GM10266 (cell line): ENCODE measurements around the gene KCNMB2.

Experiments used
- DNase-seq: peaks from one replicate; pipeline ENCODE4 v3.0.0; 2012; ENCODE audit errors: extremely low spot score
- TF ChIP-seq, protein P1 (sequence below): IDR thresholded peaks from 2 replicates; pipeline ENCODE4 v1.5.1; 2012; ENCODE audit warnings: mild to moderate bottlenecking, low read depth; ENCODE audit not compliant: control insufficient read depth, insufficient read depth; ENCODE audit errors: missing control alignments

The KCNMB2 gene

DNA sequence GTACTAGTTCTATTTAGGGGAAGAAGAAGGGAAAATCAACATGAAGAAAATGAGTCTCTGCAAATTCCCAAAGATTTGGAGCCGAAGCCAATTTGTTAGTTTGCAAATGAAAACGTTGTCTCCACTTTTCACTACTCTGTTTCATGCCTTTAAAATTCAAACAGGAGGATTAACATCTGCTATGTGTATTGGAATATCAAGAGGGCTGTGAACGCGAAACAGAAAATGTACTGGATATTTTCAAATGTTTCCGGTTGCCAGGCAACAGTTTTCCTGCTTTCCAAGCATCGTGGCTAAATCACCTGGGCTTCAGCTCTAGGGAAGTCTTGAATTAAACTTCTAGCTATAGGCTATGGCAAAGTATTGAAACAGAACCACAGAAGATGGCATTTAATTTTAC, 172.8 kb downstream of the KCNMB2 start:
- TF ChIP-seq, protein P1, sequence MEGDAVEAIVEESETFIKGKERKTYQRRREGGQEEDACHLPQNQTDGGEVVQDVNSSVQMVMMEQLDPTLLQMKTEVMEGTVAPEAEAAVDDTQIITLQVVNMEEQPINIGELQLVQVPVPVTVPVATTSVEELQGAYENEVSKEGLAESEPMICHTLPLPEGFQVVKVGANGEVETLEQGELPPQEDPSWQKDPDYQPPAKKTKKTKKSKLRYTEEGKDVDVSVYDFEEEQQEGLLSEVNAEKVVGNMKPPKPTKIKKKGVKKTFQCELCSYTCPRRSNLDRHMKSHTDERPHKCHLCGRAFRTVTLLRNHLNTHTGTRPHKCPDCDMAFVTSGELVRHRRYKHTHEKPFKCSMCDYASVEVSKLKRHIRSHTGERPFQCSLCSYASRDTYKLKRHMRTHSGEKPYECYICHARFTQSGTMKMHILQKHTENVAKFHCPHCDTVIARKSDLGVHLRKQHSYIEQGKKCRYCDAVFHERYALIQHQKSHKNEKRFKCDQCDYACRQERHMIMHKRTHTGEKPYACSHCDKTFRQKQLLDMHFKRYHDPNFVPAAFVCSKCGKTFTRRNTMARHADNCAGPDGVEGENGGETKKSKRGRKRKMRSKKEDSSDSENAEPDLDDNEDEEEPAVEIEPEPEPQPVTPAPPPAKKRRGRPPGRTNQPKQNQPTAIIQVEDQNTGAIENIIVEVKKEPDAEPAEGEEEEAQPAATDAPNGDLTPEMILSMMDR, result no peak
- DNase-seq, result no peak

DNA sequence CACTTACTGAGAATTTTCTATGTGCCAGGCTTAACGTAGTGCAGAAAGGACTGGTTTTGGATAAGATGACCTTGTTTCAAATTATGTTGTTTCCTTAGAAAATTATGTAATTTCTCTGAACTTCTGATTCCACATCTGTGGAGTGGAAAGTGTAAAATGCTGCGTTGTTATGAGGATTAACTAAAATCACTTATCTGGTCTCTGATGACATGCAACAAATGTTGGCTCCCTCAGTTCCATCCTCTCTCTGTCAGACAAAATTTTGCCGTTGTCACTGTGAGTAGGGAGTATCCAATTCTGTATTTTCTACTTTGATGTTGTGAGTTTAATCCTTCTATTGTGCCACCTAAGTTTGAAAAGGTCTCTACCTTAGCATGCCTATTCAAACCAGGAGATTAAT, 175.5 kb downstream of the KCNMB2 start:
- DNase-seq, result no peak
- TF ChIP-seq, protein P1, result no peak

DNA sequence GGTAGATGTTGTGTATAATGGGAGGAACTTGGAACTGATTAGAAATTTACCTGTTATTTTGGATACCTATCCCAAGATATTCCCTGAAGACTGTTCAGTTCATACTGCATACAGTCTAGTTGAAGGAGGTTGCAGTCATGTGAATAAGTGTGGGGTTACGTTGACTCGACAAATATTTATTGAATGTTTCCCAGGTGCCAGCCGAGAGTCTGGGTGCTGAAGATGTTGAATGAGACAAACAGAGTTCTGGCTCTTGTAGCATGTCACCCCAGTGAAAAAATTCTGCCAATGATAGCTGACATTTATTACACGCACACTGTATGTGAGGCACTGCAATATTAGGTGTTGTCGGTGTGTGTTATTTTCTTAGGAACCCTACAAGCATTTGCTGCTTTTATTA, 176.0 kb downstream of the KCNMB2 start:
- DNase-seq, result no peak
- TF ChIP-seq, protein P1, result no peak

DNA sequence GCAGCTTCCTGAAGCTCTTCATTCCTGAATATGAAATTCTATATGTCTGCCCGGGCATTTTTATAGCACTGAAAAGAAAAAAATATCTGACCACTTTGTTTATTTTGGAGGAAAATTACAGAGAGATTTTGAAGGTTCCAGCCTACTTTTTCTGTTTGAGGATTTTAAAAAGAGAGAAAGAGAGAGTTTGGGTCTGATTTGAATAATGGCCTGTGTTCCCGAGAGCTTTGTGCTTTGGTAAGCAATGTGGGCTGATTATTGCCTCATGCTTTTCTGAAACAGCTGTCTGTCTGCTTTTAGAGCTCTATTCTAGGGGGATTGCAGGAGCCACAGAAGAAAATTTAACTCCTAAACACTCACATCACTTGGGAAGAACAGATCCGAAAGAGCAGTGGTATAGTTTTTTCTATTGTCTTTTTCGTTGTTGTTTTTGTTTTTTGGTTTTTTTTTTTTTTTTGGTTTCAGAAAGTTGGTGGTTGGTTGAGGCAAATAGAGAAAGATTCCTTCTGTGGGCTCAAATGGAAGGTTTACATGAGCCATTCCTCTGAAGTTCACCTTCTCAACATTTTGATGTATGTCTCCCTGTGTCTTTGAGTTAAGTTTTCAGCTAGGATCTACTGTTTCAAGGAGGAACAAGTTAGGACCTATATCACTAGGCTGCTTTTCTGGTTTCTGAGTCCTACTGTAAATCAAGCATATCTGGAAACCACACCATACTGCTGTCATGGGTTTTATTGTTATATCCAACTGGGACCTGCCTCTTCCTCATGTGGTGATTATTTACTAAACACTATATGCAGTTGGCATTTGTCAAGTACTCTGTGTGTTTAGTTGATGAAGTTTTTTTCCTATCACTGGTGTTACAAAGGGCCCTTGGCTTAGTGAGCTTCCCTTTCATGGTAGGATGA, 178.9 kb downstream of the KCNMB2 start:
- TF ChIP-seq, protein P1, result no peak
- DNase-seq, result peak; percentile 38

DNA sequence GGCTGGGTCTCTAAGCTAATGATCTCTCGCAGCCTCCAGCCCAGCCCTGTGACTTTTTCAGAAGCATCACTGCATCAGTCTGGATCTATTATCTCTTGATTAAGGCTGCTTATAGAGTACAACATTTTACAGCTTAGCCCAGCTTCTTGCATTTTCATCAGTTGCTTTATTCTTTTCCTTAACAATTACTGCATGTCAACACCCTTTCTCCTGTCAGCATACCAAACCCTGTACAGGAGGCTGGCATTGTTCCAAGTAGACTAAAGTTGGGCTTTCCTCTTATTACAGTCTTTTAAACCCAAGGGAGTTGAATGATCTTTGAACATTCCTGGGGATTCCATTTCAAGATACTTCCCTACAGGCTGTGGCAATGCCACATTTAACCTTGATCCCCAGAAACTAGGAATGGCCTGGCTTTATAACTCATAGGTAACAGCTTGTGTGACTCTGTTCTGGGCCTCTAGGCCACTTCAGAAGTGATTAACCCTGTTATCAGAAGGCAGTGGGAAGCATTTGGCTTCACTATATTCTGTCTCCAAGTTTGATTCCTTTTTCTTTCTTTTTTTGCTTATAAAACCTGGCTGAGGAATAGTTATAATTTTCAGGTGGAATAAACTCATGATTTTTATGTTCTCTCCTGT, 182.9 kb downstream of the KCNMB2 start:
- TF ChIP-seq, protein P1, result no peak
- no peak for DNase-seq

DNA sequence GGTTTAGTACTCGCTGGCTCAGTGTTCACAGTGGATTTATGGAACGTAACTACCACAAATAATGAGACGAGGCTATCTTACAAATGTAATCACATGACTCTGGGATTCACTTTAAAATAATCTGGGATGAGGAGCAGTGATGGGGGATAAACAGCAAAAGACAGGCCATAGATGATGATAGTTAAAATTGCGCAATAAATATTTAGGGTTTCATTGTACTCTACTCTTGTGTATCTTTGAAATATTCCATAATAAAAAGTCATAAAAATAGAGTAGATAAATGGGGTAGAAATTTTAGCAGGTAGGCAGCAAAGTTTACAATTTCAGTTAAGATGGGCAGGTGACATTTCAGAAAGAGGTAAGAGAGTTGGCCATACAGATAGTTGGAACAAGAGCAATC, 196.6 kb downstream of the KCNMB2 start:
- no peak for DNase-seq
- TF ChIP-seq, protein P1, result no peak
